Body of pancreas (tissue), 4 donors: ENCODE results near the gene OIT3. TPM values are rescaled to one million over a fixed set of nuclear protein-coding genes. Genes with fewer than 3 reads are reported as not detected.
"Not testable (repeated sequence)": the region's sequence is repeated elsewhere in the genome, so short reads cannot be mapped to it uniquely, and the experiment has no call there.

Experiments
- ATAC-seq: fragments of 150-250 bp; one replicate; pipeline ENCODE4 v1.9.1; 2016
- DNase-seq, 4 donors: peaks; one replicate each; pipeline ENCODE4 v3.0.0-alpha.2; 2019
- H3K27ac ChIP-seq, 4 donors: fragments of 200-600 bp; sonication (generic); 1 replicate in 3 of 4; 2 replicates in 1 of 4; pipeline versions ENCODE4 v1.5.1 to v1.6.1; 2016 to 2019; ENCODE audit warnings: mild to moderate bottlenecking in 1 of 4, mixed read lengths in 1 of 4, moderate library complexity in 1 of 4
- H3K27me3 ChIP-seq, 2 donors: fragments of 200-600 bp; sonication (generic); one replicate each; pipeline ENCODE4 v1.6.0; 2016; ENCODE audit warnings: mild to moderate bottlenecking in 1 of 2
- H3K36me3 ChIP-seq, 2 donors: fragments of 200-600 bp; sonication (generic); replicated peaks in 1 of 2; 2 replicates each; pipeline ENCODE4 v1.5.1; 2016; ENCODE audit warnings: low read depth in 2 of 2; ENCODE audit not compliant: insufficient read depth in 1 of 2
- H3K4me1 ChIP-seq: fragments of 200-600 bp; sonication (generic); one replicate; pipeline ENCODE4 v1.6.0; 2016
- H3K4me3 ChIP-seq, 2 donors: fragments of 200-600 bp; sonication (generic); 1 replicate in 1 of 2; 2 replicates in 1 of 2; pipeline ENCODE4 v1.5.1; 2016 to 2019
- H3K9me3 ChIP-seq, 3 donors: fragments of 200-600 bp; sonication (generic); 1 replicate in 2 of 3; 2 replicates in 1 of 3; pipeline ENCODE4 v1.5.1; 2016
- CTCF ChIP-seq, 7 experiments: fragments of 450-650 bp in 4 of 7; fragments of 200-600 bp in 3 of 7; sonication (generic) in 3 of 7; IDR thresholded peaks; one replicate each; pipeline ENCODE4 v1.5.1; 2016 to 2019; ENCODE audit warnings: antibody characterized with exemption in 7 of 7
- POLR2A ChIP-seq, 3 donors: fragments of 450-650 bp; IDR thresholded peaks; one replicate each; pipeline ENCODE4 v1.6.1; 2016; ENCODE audit warnings: antibody characterized with exemption in 3 of 3, mild to moderate bottlenecking in 2 of 3
- WGBS, 2 donors: methylation state at CpG; one replicate each; pipeline ENCODE4 v1.1.5; 2017; 5-methylcytosine and 5-hydroxymethylcytosine counted together
- intact Hi-C: fragments of 100-400 bp; cut with DNase I; formaldehyde crosslinking; loops from one replicate; pipeline ENCODE4 v1.15.1; 2023
- total RNA-seq, 2 donors: library from RNA; depleted of rRNA; stranded (reverse); fragments of >200 nt; gene quantifications; one replicate each; pipeline ENCODE4 v1.1.0, GENCODE V29; 2016

OIT3 gene
- total RNA-seq, 2 donors from 2014 or later: not detected

DNA sequence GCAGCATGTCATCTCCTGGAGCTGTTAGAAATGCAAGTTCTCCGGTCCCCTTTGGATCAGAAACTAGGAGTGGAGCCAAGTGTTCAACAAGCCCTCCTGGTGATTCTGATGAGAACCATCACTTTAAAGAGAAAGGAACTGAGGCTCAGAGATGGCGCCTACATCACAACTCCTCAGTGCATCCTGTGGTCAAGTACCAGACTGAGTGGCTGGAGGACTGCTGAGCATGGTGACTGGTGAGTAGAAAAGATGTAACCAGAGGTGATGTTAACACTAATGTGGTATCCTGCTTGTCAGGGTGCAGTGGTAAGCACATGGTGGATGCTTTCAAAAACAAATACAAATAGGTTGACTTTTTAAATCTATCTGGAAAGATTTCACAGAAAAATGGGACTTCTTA, 3.5 kb upstream of the OIT3 start:
- ATAC-seq: no peak
- 88 to 96% methylated on average over 2 of the region's 2 CpGs for WGBS, 2 donors
- Histone ChIP-seq H3K4me3 (no peak overlapping the region), H3K36me3 (no peaks in the 10 kb centered on the region), H3K4me1 (no peaks in the 10 kb centered on the region), H3K27me3 (no peaks in the 10 kb centered on the region), H3K9me3 (no peaks in the 10 kb centered on the region), H3K27ac (no peak overlapping the region)
- no peak for DNase-seq
- TF ChIP-seq CTCF (IDR thresholded peaks at IDR 0.05) (no peak), POLR2A (IDR thresholded peaks at IDR 0.05) (no peak)
- intact Hi-C loops: no loop called here

GRCh38 chr10:72895236-72895850, 1.8 kb downstream of the OIT3 start:
- intact Hi-C loops: no loop called here
- no peaks in the 10 kb centered on the region for H3K36me3 ChIP-seq
- no peak overlapping the region for H3K27ac ChIP-seq
- no peaks in the 10 kb centered on the region for H3K4me1 ChIP-seq
- ATAC-seq (no peak), DNase-seq (no peak)
- 67 to 81% methylated on average over 11 of the region's 11 CpGs for WGBS, 2 donors
- TF ChIP-seq POLR2A (IDR thresholded peaks at IDR 0.05) (no peak), CTCF (IDR thresholded peaks at IDR 0.05) (no peak)
- H3K27me3 ChIP-seq: no peaks in the 10 kb centered on the region
- no peaks in the 10 kb centered on the region for H3K9me3 ChIP-seq
- no peak overlapping the region for H3K4me3 ChIP-seq

- TF ChIP-seq POLR2A (IDR thresholded peaks at IDR 0.05) (no peak), CTCF (IDR thresholded peaks at IDR 0.05) (no peak)
- H3K4me1 ChIP-seq: no peaks in the 10 kb centered on the region
- H3K27me3 ChIP-seq: no peaks in the 10 kb centered on the region
- H3K4me3 ChIP-seq: no peak overlapping the region
- DNase-seq: no peak
- no peak for ATAC-seq
- no peaks in the 10 kb centered on the region for H3K9me3 ChIP-seq
- no peaks in the 10 kb centered on the region for H3K36me3 ChIP-seq
- WGBS, 2 donors: 89 to 97% methylated on average over 9 to 10 of the region's 10 CpGs
- H3K27ac ChIP-seq: no peak overlapping the region
- intact Hi-C loops: no loop called here
Measured at GRCh38 chr10:72898616-72899015, 5.1 kb downstream of the OIT3 start.

DNA sequence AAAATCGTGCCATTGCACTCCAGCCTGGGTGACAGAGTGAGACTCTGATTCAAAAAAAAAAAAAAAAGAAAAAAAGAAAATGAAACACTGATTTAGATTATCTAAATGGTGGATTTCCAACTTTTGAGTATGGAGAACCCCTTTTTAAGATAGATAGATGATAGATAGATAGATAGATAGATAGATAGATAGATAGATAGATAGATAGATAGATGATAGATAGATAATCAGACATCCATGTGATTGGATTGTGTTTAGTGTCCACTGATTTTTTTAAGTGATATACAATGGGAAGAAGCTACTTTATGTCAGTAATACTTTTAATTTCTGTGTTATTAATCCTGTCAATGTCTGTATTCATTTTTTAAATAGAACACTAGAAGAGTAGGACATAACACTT, 6.0 kb downstream of the OIT3 start:
- no peak overlapping the region for H3K4me3 ChIP-seq
- TF ChIP-seq CTCF (IDR thresholded peaks at IDR 0.05) (no peak), POLR2A (IDR thresholded peaks at IDR 0.05) (no peak)
- H3K4me1 ChIP-seq: no peaks in the 10 kb centered on the region
- intact Hi-C loops: no loop called here
- ATAC-seq (no peak), DNase-seq (no peak)
- no peaks in the 10 kb centered on the region for H3K36me3 ChIP-seq
- 93 to 100% methylated on average over 1 of the region's 1 CpG for WGBS, 2 donors
- H3K9me3 ChIP-seq: no peaks in the 10 kb centered on the region
- no peaks in the 10 kb centered on the region for H3K27me3 ChIP-seq
- H3K27ac ChIP-seq: no peak overlapping the region

- H3K27ac ChIP-seq, H3K4me3 ChIP-seq, ATAC-seq, H3K27me3 ChIP-seq, DNase-seq, H3K4me1 ChIP-seq, H3K36me3 ChIP-seq, H3K9me3 ChIP-seq, intact Hi-C loops: not testable (repeated sequence)
- 89 to 91% methylated on average over 15 of the region's 15 CpGs for WGBS, 2 donors
Measured at GRCh38 chr10:72903941-72904446, 10.5 kb downstream of the OIT3 start.
